Stimulated activated CD4-positive, alpha-beta T cell treated with anti-CD3 and anti-CD28 coated beads, Interleukin-2, amount 100 ng/mL, for 4 hours (primary cell): ENCODE measurements around the gene PTPN1.
A peak's percentile ranks its signal among the peaks of the same experiment; 100 is the strongest.

ENCODE experiments used
- DNase-seq: peaks from one replicate; pipeline ENCODE4 v3.0.0-alpha.2; 2020; ENCODE audit warnings: low read depth

Gene PTPN1

GRCh38 chr20:50575865-50576720, 65.9 kb downstream of the PTPN1 start:
- peak; percentile 59 for DNase-seq

GRCh38 chr20:50577175-50578018, 67.2 kb downstream of the PTPN1 start:
- DNase-seq: no peak

- no peak for DNase-seq
Measured at GRCh38 chr20:50578061-50578777, 68.0 kb downstream of the PTPN1 start.

- DNase-seq: no peak
Measured at GRCh38 chr20:50578778-50579165, 68.6 kb downstream of the PTPN1 start.

GRCh38 chr20:50579511-50579910, 69.3 kb downstream of the PTPN1 start:
- no peak for DNase-seq

- no peak for DNase-seq
Measured at GRCh38 chr20:50580016-50580747, 70.0 kb downstream of the PTPN1 start.

- no peak for DNase-seq
Measured at GRCh38 chr20:50580842-50581544, 70.8 kb downstream of the PTPN1 start.

GRCh38 chr20:50582092-50582491, 71.9 kb downstream of the PTPN1 start:
- DNase-seq: no peak

GRCh38 chr20:50582591-50583234, 72.5 kb downstream of the PTPN1 start:
- DNase-seq: no peak

- DNase-seq: no peak
Measured at GRCh38 chr20:50583442-50584150, 73.4 kb downstream of the PTPN1 start.

GRCh38 chr20:50584687-50585086, 74.5 kb downstream of the PTPN1 start:
- no peak for DNase-seq

- DNase-seq: no peak
Measured at GRCh38 chr20:50585214-50585613, 75.0 kb downstream of the PTPN1 start.

GRCh38 chr20:50585678-50586077, 75.5 kb downstream of the PTPN1 start:
- DNase-seq: no peak

- no peak for DNase-seq
Measured at GRCh38 chr20:50586531-50587232, 76.5 kb downstream of the PTPN1 start.

- no peak for DNase-seq
Measured at GRCh38 chr20:50587291-50587961, 77.2 kb downstream of the PTPN1 start.

- peak; percentile 53 for DNase-seq
Measured at GRCh38 chr20:50588034-50588736, 78.0 kb downstream of the PTPN1 start.

GRCh38 chr20:50589548-50590347, 79.6 kb downstream of the PTPN1 start:
- no peak for DNase-seq
